Amniotic stem cell (primary cell): Measurements from ENCODE around the gene IGFL4.

Experiments used
- DNase-seq: peaks from one replicate; lab custom pipeline; 2025; lab: John Stamatoyannopoulos, UW

Gene IGFL4

DNA sequence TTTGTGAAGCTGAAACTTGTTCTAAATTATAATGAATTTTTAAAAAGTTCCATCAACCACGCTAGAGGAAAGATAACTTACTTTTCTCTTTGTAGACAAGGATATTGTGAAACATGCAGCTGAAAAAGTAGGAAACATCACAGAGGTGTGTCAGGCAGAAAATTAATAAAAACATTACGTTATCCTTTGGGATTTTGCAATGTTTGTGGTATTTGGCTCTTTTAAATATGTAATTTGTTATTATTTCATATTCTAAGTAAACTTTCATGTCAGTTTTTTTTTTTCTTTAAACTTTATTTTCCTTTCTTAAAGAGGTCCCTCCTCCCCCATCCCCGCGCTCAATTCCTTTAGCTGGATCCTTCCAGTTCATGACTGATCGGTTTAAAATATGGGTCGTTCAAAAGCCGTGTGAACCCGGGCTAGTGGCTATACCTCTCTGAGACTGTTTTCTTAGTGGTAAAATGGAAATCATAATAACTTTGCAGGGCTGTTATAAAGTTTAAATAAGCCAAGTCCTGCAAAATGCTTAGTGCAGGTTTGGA is 46.3 kb downstream of the IGFL4 start:
- no peak for DNase-seq

GRCh38 chr19:45990113-45990728 is 50.6 kb downstream of the IGFL4 start:
- DNase-seq, result no peak
